Measurements from ENCODE around the gene ATG9B.
A peak's percentile ranks its signal among the peaks of the same experiment; 100 is the strongest.

ATG9B gene

GRCh38 chr7:151024435-151025056 lies at the start of gene ATG9B:
Gene ATG9B, minus strand, starts transcription at chr7:151024494. Its CDS starts 71 bp downstream, at chr7:151024423.
- DNase-seq (ENCODE audit: low spot score) = no peak

GRCh38 chr7:151073990-151074389 lies 49.7 kb upstream of the ATG9B start:
- DNase-seq (ENCODE audit: low spot score) = no peak

GRCh38 chr7:151071032-151071866 lies 47.0 kb upstream of the ATG9B start:
- DNase-seq (ENCODE audit: low spot score) = no peak

GRCh38 chr7:151070574-151070960 lies 46.3 kb upstream of the ATG9B start:
- no peak for DNase-seq (ENCODE audit: low spot score)

GRCh38 chr7:151069841-151070573 lies 45.7 kb upstream of the ATG9B start:
- no peak for DNase-seq (ENCODE audit: low spot score)

- no peak for DNase-seq (ENCODE audit: low spot score)
These were observed 43.9 kb upstream of the ATG9B start for GRCh38 chr7:151068069-151068773.

GRCh38 chr7:151066273-151066974 lies 42.1 kb upstream of the ATG9B start:
- DNase-seq (ENCODE audit: low spot score) = no peak

- DNase-seq (ENCODE audit: low spot score) = no peak
These were observed 41.2 kb upstream of the ATG9B start for GRCh38 chr7:151065516-151065915.

GRCh38 chr7:151064993-151065392 lies 40.7 kb upstream of the ATG9B start:
- DNase-seq (ENCODE audit: low spot score) = no peak

GRCh38 chr7:151064454-151064853 lies 40.2 kb upstream of the ATG9B start:
- no peak for DNase-seq (ENCODE audit: low spot score)

- DNase-seq (ENCODE audit: low spot score) = peak; percentile 67
These were observed 38.9 kb upstream of the ATG9B start for GRCh38 chr7:151063212-151063561.

GRCh38 chr7:151062399-151063211 lies 38.3 kb upstream of the ATG9B start:
- peak; percentile 71 for DNase-seq (ENCODE audit: low spot score)

- no peak for DNase-seq (ENCODE audit: low spot score)
These were observed 37.8 kb upstream of the ATG9B start for GRCh38 chr7:151062111-151062398.

GRCh38 chr7:151061213-151062110 lies 37.2 kb upstream of the ATG9B start:
- DNase-seq (ENCODE audit: low spot score) = no peak

- DNase-seq (ENCODE audit: low spot score) = peak; percentile 32
These were observed 36.3 kb upstream of the ATG9B start for GRCh38 chr7:151060416-151061212.

- DNase-seq (ENCODE audit: low spot score) = no peak
These were observed 35.8 kb upstream of the ATG9B start for GRCh38 chr7:151060113-151060415.

- DNase-seq (ENCODE audit: low spot score) = peak; percentile 90
These were observed 35.2 kb upstream of the ATG9B start, which contains the start of gene SLC4A2 for GRCh38 chr7:151059367-151060112. Gene SLC4A2, plus strand, starts transcription at chr7:151059589. Its CDS starts 2,399 bp downstream, at chr7:151061988.

GRCh38 chr7:151058781-151059366 lies 34.6 kb upstream of the ATG9B start:
- DNase-seq (ENCODE audit: low spot score) = no peak

Data from AG08395 (cell line).